Measurements from ENCODE around the gene HAND1. TPM values are rescaled to one million over a fixed set of nuclear protein-coding genes. Genes with fewer than 3 reads are reported as not detected.

Gene HAND1
- total RNA-seq, 1 donor from 2014 or later: 0.47 TPM

GRCh38 chr5:154484393-154485095 lies 6.5 kb upstream of the HAND1 start:
- H3K4me1 Mint-ChIP-seq (ENCODE audit: low read depth, unreplicated experiment): peaks cover 51% of the 10 kb centered on the region
- peaks cover 39% of the 10 kb centered on the region for H3K27me3 Mint-ChIP-seq (ENCODE audit: unreplicated experiment)
- peak overlapping the region; percentile 81 for H3K4me3 Mint-ChIP-seq (ENCODE audit: unreplicated experiment)
- peaks cover 5% of the 10 kb centered on the region for H3K36me3 Mint-ChIP-seq (ENCODE audit: unreplicated experiment)
- H3K9me3 Mint-ChIP-seq (ENCODE audit: unreplicated experiment): peaks cover 7% of the 10 kb centered on the region
- peak overlapping the region; percentile 59 for H3K27ac Mint-ChIP-seq (ENCODE audit: unreplicated experiment)
- no peak for TF ChIP-seq CTCF (IDR thresholded peaks at IDR 0.05; ENCODE audit: partially characterized antibody, unreplicated experiment)
- DNase-seq: no peak

GRCh38 chr5:154483654-154484392 lies 5.8 kb upstream of the HAND1 start:
- DNase-seq: no peak
- Mint-ChIP-seq H3K4me3 (ENCODE audit: unreplicated experiment) (peak overlapping the region; percentile 81), H3K36me3 (ENCODE audit: unreplicated experiment) (peaks cover 5% of the 10 kb centered on the region), H3K4me1 (ENCODE audit: low read depth, unreplicated experiment) (peaks cover 53% of the 10 kb centered on the region), H3K27me3 (ENCODE audit: unreplicated experiment) (peaks cover 41% of the 10 kb centered on the region), H3K9me3 (ENCODE audit: unreplicated experiment) (peaks cover 9% of the 10 kb centered on the region), H3K27ac (ENCODE audit: unreplicated experiment) (peak overlapping the region; percentile 59)
- TF ChIP-seq CTCF (IDR thresholded peaks at IDR 0.05; ENCODE audit: partially characterized antibody, unreplicated experiment): no peak

GRCh38 chr5:154482528-154483449 lies 4.8 kb upstream of the HAND1 start:
- TF ChIP-seq CTCF (IDR thresholded peaks at IDR 0.05; ENCODE audit: partially characterized antibody, unreplicated experiment): no peak
- no peak for DNase-seq
- Mint-ChIP-seq H3K4me3 (ENCODE audit: unreplicated experiment) (peak overlapping the region; percentile 81), H3K9me3 (ENCODE audit: unreplicated experiment) (peaks cover 9% of the 10 kb centered on the region), H3K36me3 (ENCODE audit: unreplicated experiment) (peaks cover 5% of the 10 kb centered on the region), H3K27me3 (ENCODE audit: unreplicated experiment) (peaks cover 43% of the 10 kb centered on the region), H3K27ac (ENCODE audit: unreplicated experiment) (no peak overlapping the region), H3K4me1 (ENCODE audit: low read depth, unreplicated experiment) (peaks cover 51% of the 10 kb centered on the region)

GRCh38 chr5:154481584-154482381 lies 3.8 kb upstream of the HAND1 start:
- Mint-ChIP-seq H3K4me3 (ENCODE audit: unreplicated experiment) (no peak overlapping the region), H3K4me1 (ENCODE audit: low read depth, unreplicated experiment) (peaks cover 43% of the 10 kb centered on the region), H3K27me3 (ENCODE audit: unreplicated experiment) (peaks cover 46% of the 10 kb centered on the region), H3K27ac (ENCODE audit: unreplicated experiment) (no peak overlapping the region), H3K9me3 (ENCODE audit: unreplicated experiment) (peaks cover 9% of the 10 kb centered on the region), H3K36me3 (ENCODE audit: unreplicated experiment) (peaks cover 5% of the 10 kb centered on the region)
- TF ChIP-seq CTCF (IDR thresholded peaks at IDR 0.05; ENCODE audit: partially characterized antibody, unreplicated experiment): no peak
- no peak for DNase-seq
